HG03066 (cell line): Measurements from ENCODE around the gene CD8A.
A peak's percentile ranks its signal among the peaks of the same experiment; 100 is the strongest.

Experiments
- ATAC-seq: cut with Tn5 transposase; IDR thresholded peaks from one replicate; pipeline ENCODE4 v1.9.1; 2021; ENCODE audit warnings: low read depth; ENCODE audit not compliant: unreplicated experiment

The CD8A gene

DNA sequence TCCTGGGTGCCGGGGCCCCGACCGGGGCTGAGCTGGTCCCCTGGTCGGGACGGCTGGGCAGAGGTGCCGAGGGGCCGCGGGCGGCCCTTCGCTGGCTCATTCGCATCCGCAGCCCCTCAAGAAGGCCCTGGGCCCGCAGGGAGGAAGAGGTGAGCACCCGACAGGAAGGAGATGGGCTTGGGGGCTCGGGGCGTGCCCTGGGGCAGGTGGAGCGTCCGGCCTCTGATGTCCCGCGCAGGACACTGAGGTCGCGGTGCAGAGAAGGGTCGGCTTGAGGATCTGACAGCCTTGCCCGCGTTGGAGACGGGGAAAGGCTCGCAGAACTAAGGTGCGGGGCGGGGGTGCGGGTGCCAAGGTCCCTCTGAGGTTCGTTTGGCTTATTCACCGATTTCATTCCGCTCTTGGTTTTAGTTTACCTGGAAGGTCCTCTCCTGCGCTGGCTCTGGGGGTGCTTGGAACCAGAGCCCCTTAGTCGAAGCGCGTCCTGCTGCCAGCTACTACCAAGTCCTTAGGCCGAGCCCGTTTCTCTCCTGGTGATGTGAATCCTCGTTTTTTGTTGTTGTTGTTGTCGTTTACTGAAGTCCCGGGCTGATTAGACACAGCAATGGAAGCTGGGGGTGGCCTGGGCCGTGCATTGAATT lies 18.9 kb upstream of the CD8A start:
- ATAC-seq: no peak

DNA sequence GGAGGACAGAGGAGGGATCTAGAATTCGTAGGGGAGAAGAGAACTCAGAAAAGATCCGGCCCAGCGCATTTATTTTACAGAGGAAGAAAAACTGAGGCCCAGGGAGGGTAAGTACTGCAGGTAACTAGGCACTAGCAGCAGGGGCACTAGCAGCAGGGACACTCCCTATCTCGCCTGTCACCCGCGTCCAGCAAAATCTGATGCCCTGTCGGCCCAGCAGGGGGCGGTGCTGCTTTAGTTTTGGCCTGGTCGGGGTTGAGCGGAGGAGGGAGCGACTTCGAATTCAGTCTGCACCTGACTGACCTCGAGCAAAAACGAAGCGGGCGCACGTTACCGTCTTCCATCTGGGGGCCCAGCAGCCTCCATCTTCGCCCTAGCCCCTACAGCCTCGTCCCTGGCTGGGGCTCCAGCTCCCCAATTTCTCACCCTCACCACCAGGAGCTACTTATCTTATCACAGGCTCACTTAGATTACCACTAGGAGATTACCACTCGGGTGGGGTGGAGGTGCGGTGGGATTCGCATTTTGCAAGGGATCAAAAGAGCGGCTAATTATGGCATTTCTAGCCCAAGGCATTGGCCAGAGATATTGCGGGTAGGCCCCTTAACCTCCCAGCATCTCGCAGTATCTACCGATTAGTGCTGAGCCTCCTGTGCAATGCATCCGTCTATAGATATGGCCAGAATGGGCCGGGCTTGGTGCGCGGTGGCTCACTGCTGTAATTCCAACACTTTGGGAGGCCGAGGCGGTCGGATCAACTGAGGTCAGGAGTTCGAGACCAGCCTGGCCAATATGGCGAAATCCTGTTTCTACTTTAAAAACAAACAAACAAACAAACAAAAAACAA lies 17.8 kb upstream of the CD8A start:
- peak; percentile 93 for ATAC-seq

DNA sequence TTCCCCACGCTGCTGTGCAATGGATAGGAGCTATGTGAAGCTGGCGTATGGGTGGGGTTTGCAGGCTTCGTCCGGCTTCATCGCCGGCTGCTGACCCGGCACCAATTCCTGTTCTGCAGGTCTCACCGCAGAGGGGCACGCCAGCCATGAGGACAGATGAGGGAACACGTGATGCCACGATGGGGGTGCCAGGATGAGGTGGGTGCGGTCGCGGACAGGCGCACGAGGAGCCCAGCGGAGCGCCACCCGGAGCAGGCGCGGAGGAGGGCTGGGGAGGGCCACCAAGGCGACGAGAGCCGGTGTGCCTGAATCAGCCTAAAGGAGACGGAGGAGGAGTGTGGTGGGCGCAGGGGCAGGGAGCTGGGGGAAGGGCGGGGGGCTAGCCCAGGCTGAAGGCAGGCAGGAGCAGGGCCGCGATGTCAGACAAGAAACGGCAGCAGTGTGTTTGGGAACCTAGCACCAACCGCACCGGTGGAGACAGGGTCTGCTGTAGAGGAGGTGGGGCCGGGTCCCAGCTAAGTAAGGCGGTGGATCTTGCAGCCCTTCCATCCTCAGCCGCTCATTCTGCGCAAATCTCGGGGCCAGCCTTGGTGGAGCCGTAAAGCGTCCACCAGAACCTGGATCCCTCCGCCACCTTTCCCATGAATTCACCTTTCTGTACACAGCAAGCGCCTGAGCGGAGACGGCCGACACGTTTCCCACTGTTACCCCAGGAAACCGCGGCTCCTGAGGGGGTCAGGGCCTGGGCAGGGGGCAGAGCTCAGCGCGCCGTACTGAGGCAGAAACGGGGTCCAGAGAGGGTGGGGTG lies 17.0 kb upstream of the CD8A start:
- no peak for ATAC-seq

DNA sequence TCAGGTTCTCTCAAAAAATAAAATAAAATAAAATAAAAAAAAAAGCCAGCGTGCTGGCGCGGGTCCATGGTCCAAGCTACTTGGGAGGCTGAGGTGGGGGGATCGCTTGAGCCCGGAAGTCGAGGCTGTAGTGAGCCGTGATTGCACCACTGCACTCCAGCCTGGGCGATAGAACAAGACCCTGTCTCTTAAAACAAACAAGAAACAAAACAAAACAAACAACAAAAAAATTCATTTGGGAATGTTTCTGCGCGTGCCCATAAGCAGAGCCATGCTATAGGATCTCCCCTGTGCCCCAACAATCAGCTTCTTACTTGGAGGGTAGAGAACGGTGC lies 16.4 kb upstream of the CD8A start:
- ATAC-seq: no peak

DNA sequence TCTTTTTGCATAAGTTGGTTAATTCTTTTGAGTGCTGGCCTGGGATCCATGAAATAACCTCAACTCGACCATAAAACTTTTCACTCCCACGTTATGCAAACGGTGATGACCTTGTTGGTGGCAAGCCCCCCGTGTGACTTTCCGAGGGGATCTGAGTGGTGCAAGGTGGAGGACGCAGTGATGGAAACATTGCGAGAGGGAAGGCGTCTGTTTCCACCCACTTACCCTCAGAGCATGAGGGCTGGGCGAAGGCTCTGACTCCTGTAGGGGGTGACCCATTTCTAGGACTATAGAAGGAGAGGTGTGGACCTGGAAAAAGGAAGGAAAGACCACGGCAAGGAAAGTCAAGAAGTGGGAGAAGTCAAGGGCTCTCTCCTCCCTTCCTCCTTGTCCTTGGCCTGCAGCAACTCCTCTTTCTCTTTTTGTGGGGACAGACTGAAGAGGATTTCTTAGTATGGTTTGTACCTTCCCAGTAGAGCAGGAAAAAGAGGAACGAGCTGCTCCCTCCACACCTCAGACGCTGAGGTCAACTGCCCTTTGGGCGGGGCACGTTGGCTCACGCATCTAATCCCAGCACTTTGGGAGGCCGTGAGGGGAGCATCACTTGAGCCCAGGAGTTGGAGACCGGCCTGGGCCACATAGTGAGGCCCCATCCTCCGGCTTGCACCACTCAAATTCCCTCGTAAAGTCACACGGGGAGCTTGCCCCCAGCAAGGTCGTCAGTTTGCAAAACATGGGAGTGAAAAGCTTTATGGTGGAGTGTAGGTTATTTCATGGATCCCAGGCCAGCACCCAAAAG lies 15.5 kb upstream of the CD8A start:
- ATAC-seq: no peak

DNA sequence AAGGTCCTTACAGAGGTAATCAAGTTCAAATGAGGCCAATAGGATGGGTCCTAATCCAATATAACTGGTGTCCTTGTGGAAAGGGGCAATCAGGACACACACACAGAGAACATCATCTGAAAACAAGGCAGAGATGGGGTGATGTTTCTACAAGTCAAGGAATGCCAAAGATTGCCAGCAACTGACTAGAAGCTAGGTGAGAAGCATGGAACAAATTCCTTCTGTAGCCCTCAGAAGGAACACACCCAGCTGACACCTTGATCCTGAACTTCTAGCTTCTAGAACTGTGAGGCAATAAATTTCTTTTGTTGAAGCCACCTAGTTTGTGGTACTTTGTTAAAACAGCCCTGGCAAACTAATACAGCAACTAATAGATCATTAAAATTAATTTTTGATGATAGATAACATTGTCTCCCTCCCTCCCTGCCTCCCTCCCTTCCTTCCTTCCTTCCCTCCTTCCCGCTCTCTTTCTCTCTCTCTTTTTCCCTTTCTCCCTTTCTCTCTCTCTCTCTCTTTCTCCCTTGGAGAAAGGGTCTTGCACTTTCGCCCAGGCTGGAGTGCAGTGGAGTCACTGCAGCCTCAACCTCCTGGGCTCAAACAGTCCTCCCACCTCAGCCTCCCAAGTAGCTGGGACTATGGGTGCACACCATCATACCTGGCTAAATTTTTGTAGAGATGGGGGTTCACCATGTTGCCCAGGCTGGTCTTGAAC lies 10.3 kb upstream of the CD8A start:
- no peak for ATAC-seq

DNA sequence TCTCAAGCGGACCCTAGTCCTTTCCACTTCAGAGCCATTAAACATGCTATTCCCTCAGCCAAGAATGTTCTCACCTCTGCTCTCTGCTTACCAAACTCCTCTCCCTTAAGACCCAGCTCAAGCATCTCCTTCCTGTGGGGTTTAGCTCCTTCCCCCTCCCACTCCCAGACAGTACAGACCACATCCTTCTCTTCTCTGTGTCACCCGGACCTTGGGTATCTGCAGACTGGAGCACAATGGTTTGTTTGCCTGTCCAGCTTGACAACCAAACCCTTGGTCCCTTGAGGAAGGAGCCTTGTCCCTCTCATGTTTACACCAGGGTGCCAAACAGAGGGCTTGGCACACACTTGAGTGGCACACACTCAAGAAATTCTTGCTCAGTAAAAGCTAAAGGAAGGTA lies 4.1 kb upstream of the CD8A start:
- no peak for ATAC-seq

DNA sequence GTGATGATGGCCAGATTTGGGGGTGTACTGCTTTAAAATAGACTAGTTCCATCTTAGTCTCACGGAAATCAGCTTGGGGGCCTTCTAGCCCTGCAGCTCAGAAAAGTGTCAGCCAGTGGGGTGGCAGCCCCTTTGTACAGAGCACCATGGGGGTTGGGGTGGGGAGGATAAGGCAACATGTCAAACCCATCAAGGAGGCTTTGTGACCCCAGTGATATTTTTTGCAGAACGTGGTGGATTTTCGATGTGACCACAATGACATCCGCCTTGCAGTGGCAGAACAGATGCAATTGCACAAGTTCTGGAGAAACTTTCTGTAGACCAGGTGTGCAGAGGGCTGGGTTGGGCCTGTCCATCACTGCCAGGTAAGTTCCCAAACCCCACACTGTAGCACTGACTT lies 3.0 kb upstream of the CD8A start:
- ATAC-seq: no peak

DNA sequence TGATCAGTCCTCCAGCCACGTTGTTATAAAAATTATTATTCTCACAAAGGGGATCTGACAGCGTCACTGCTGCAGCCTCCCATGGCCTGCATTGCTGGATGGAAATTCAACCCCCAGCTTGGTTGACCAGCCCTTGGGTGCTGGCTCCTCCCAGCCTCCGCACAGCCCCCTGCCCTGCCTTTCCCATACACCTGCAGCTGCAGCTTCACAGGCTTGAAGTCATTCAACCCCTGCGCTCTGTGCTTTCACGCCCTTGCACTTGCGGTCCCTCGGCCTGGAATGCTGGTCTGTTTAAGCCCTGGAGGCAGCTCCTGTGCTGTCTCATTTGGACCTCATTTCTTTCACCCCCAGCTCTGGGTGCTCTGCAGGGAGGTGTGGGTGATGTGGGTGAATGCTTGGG lies 860 bp upstream of the CD8A start:
- ATAC-seq: no peak

DNA sequence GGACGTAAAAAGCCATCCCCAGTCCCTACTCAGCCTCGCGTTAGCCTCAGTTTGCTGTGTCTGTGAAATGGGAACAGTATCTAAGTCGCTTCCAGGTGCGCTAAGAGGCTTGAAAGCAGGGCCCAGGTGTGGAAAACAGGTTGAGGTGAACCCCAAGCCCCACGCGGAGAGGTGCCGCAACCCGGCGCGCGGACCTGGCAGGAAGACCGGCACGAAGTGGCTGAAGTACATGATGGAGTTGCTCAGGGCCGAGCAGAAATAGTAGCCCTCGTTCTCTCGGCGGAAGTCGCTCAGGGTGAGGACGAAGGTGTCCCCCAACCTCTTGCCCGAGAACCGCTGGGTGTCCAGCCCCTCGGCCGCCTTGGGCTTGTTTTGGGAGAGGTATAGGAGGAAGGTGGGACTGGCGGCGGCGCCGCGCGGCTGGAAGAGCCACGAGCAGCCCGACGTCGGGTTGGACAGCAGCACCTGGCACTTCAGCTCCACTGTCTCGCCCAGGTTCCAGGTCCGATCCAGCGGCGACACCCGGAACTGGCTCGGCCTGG lies 508 bp downstream of the CD8A start:
- ATAC-seq: no peak

DNA sequence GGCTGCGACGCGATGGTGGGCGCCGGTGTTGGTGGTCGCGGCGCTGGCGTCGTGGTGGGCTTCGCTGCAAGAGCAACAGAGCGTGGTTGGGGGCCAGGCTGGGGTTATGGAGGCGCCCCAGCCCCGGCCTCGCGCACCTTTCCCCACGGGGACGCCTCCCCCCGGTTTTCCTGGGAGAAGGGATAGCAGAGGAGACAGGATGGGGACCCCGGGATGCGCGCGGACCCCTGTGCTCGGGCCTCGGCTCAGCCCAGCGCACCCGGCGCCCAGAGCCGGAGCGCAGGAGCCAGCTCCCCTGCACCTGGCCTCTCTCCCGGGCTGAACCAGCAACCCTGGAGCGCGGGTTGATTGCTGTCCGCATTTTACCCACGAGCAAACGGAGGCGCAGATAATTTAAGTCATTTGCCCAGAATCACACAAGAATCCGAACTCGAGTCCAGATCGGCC lies 1.0 kb downstream of the CD8A start:
- no peak for ATAC-seq

DNA sequence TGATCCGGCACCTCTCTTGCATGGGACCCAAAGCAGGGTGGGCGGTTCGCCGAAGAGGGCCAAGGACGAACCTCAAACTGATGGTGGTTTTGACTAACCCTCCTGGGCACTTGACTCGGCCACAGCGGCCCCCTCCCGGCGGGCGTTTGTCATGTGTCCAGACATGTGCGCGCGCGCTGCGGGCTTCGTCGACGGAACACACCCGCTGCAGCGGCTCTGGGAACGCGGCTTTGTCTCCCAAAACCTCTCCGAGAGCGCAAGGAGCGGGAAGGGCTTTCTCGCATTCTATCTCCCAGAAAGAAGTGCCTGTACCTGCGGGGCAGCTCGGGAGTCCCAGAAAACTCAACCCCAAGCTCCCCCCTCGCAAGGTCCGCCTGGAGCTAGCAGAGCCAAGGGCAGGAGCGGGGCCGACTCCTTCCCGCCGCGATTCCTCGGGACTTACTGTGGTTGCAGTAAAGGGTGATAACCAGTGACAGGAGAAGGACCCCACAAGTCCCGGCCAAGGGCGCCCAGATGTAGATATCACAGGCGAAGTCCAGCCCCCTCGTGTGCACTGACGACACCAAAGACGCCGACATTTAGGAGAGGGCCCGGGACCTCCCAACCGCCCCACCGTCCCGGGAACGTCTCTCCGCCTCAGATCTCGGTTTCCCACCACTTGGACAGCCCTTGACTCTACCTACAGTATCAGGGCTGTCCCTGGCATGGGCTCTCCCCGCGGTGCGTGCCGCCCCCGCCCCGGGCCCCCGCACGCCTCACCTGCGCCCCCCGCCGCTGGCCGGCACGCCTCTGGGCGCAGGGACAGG lies 1.6 kb downstream of the CD8A start:
- ATAC-seq: no peak

DNA sequence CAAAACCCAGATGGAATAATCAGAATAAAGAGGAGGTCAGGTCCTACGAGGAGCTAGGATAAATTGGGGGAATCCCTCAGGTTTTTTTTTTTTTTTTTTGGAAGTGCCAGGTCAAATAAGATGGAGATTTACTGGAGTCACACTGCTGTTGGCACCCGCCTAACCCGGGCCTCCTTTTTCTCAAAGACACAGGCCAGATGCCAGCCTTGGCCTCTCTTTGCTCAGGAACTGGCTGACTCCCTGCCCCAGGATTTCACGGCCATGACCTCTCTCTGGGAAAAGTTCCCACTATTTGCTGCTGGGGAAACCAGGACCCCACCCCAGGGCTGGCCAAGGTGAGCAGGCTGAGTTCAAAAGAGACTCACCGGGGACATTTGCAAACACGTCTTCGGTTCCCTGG lies 2.5 kb downstream of the CD8A start:
- no peak for ATAC-seq

DNA sequence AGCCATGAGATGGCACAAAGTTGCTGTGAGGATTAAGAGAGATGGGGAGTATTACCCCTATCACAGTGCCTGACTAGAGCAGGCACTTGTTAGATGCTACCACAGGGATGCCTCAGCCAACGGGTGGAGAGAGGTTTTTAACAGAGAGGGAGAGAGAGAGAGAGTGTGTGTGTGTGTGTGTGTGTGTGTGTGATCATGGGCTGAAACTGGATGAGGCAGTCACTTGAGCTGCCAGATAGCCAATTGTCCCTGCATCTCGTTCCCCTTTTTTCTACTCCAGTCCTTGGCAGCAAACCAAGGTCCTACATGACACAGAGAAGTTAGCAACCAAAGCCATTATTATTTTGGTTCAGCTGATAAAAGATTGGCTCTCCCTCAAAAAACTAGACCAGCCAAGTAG lies 3.0 kb downstream of the CD8A start:
- no peak for ATAC-seq

DNA sequence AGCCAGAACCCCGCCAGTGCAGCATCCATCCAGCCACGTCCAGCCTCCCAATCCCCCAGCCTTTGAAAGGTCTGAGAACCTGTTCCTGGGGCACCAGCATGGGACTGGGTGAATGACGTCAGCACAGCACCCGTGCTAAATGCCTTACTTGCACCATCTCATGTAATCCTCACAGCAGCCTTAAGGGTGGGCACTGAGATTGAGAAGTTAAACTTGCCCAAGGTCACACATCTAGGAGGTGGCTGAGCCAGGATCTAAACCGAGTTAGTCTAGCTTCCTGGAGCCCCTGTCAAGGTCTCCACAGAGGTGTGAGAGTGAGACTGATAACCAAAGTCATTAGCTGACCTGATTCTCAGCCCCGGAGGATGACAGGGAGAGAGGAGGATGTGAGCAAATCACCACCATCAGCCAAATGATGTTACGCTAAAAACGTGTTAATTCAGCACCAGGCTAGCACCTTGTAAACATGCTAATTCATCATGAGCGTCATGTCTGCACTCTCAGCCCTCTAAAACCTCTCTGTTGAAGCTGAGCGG lies 4.6 kb downstream of the CD8A start:
- no peak for ATAC-seq

DNA sequence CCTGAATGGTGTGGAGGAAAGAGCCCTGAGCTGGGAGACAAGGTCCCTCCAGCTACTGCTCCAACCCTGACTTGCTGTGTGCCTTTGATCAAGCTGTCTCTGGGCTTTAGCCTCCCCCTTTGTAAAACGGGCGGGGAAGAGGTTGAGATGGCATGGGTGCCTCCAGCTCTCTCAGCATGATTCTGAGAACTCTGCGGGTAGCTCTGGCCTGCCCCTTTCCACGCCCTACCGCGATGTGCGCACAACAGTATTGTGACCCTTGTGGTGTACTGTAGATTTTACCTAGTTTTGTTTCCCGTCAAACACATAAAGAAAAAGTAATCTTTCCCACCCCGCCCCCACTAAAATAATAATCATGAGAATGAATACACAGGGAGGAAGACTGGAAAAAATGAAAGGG lies 5.3 kb downstream of the CD8A start:
- ATAC-seq: no peak

DNA sequence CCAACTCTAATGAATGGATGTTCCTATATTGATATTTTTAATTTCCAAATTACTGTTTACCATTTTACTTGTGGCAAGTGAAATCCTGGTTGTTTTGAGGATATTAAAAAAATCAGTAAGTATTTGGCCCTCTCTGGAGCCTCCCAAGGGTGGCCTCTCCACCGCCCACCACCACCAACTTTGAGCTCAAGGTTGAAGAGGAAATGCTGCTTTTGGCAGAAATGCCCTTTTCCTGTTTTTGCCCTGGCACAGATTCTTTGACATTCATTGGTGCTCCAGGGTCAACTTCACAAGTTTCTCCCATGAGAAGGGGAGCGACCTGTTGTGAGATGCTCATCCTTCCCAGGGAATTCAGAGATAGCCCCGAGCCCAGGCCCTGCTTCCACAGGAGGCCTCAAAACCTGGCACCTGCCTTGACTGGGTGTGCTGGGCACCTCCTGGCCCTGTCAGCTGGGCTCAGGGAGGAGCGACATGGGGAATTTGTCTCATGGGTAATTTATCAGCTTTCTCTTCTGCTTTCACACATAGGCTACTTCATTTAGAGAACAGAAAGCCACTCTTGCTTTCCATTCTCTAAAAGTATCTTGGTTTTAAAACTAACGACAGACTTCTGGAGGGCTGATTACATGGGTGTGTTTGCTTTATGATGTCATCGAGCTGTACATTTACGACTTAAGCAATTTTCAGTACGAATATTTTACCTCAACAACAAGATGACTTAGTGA lies 6.9 kb downstream of the CD8A start:
- peak; percentile 97 for ATAC-seq

DNA sequence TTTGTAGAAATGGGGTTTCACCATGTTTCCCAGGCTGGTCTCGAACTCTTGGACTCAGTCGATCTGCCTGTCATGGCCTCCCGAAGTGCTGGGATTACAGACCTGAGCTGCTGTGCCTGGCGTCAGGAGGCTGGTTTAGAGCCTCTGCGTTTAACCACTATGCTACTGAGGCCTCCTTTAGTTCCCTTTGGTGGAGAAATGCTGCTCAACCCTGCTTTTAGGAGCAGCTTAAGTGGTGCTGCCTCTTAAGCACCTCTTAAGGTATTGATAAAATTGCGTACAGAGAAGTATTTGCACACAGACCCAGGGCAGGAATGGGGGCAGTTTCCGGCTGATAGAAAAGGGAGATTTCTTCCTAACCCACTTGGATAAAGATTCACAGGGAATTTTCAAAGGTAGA lies 8.0 kb downstream of the CD8A start:
- ATAC-seq: no peak
